ENCODE measurements around the gene EIF2B4. TPM values are rescaled to one million over a fixed set of nuclear protein-coding genes. Genes with fewer than 3 reads are reported as not detected.

The EIF2B4 gene
- total and polyA plus RNA-seq, 9 of the 15 experiments (the other 6 are each of a cell fraction or from before 2014, with no cell fraction given): 29.7 to 80.3 (median 58.9) TPM

GRCh38 chr2:27322766-27323595 lies 47.2 kb downstream of the EIF2B4 start, which contains the start of gene MPV17 (continued):
- peak; percentile 84 for TF ChIP-seq PML (IDR thresholded peaks at IDR 0.05; ENCODE audit: low read length)
- TF ChIP-seq ARID2 (IDR thresholded peaks at IDR 0.05): no peak
- TF ChIP-seq POU5F1 (IDR thresholded peaks at IDR 0.05; ENCODE audit: borderline replicate concordance, low read depth, low read length, partially characterized antibody): no peak
- no peak for TF ChIP-seq U2AF2 (optimal IDR thresholded peaks at IDR 0.05; ENCODE audit: low read depth, low read length)
- TF ChIP-seq SRF (CRISPR knock-in tag; IDR thresholded peaks at IDR 0.05): peak; percentile 30 to 48; a peak in 1 of 4 replicates
- TF ChIP-seq ATF1 (CRISPR knock-in tag; IDR thresholded peaks at IDR 0.05): no peak
- peak; percentile 77 for TF ChIP-seq ATF1 (tag; IDR thresholded peaks at IDR 0.05)
- peak; percentile 96 for TF ChIP-seq POLR2AphosphoS2 (IDR thresholded peaks at IDR 0.05; ENCODE audit: low read length)
- no peak for TF ChIP-seq HMG20A (CRISPR knock-in tag; conservative IDR thresholded peaks at IDR 0.05)
- TF ChIP-seq KAT2B (IDR thresholded peaks at IDR 0.05; ENCODE audit: low read depth, low read length): no peak
- no peak for TF ChIP-seq BRD9 (IDR thresholded peaks at IDR 0.05; ENCODE audit: low read depth, partially characterized antibody)
- no peak for TF ChIP-seq MTA1 (IDR thresholded peaks at IDR 0.05; ENCODE audit: borderline replicate concordance)
- TF ChIP-seq TRIM28 (IDR thresholded peaks at IDR 0.05): no peak
- TF ChIP-seq ZNF639 (CRISPR knock-in tag; conservative IDR thresholded peaks at IDR 0.05 in 1 of 2, IDR thresholded peaks at IDR 0.05 in 1 of 2): 0 out of 4 replicates have a peak, but pooled peaks of 1 of the 2 experiments have one; percentile 28
- TF ChIP-seq TGIF2 (CRISPR knock-in tag; IDR thresholded peaks at IDR 0.05): 0 out of 2 replicates have a peak, but pooled peaks have one; percentile 38
- TF ChIP-seq MBD2 (IDR thresholded peaks at IDR 0.05; ENCODE audit: borderline replicate concordance, low read depth): peak; percentile 69; the same call in 1 of the 2 replicates
- TF ChIP-seq IRF1 (CRISPR knock-in tag; IDR thresholded peaks at IDR 0.05; ENCODE audit: borderline replicate concordance): no peak
- TF ChIP-seq CBFB (CRISPR knock-in tag; IDR thresholded peaks at IDR 0.05): no peak
- no peak for TF ChIP-seq ARID1B (IDR thresholded peaks at IDR 0.05)
- TF ChIP-seq RERE (CRISPR knock-in tag; IDR thresholded peaks at IDR 0.05; ENCODE audit: borderline replicate concordance): no peak
- TF ChIP-seq NCOA1 (IDR thresholded peaks at IDR 0.05; ENCODE audit: low read depth): no peak

Data from K562 (cell line).